GM13976 (cell line): ENCODE data around the gene NDST4.
A peak's percentile ranks its signal among the peaks of the same experiment; 100 is the strongest.

Experiments
- DNase-seq: peaks from one replicate; pipeline ENCODE4 v3.0.0; 2012; ENCODE audit warnings: low spot score
- CTCF ChIP-seq: IDR thresholded peaks from 2 replicates; pipeline ENCODE4 v1.5.1; 2012; ENCODE audit warnings: borderline replicate concordance, mild to moderate bottlenecking; ENCODE audit not compliant: insufficient read depth; ENCODE audit errors: extremely low read depth, missing control alignments, control extremely low read depth
- in situ Hi-C: fragments of 300-500 bp; cut with MboI; formaldehyde crosslinking; loops from one replicate; pipeline ENCODE4 v1.12.0; 2022; ENCODE audit warnings: low sequenced_read_pairs, mixed read lengths, inconsistent platforms; ENCODE audit not compliant: unreplicated experiment

Gene NDST4

GRCh38 chr4:114830628-114831027, 282.8 kb downstream of the NDST4 start:
- no peak for DNase-seq
- no peak for TF ChIP-seq CTCF
- in situ Hi-C loops: no loop called here

- no peak for DNase-seq
- no peak for TF ChIP-seq CTCF
- in situ Hi-C loops: no loop called here
Observed at GRCh38 chr4:114827651-114828050, 285.8 kb downstream of the NDST4 start.

- in situ Hi-C loops: no loop called here
- DNase-seq: no peak
- TF ChIP-seq CTCF: no peak
Observed at GRCh38 chr4:114815760-114816159, 297.7 kb downstream of the NDST4 start.

GRCh38 chr4:114813961-114814360, 299.5 kb downstream of the NDST4 start:
- in situ Hi-C loops: no loop called here
- TF ChIP-seq CTCF: no peak
- DNase-seq: no peak

GRCh38 chr4:114811564-114812301, 301.7 kb downstream of the NDST4 start:
- DNase-seq: no peak
- no peak for TF ChIP-seq CTCF
- in situ Hi-C loops: no loop called here

- TF ChIP-seq CTCF: peak; percentile 96
- DNase-seq: peak; percentile 27
- in situ Hi-C loops: no loop called here
Observed at GRCh38 chr4:114807759-114808404, 305.5 kb downstream of the NDST4 start.
